Endothelial cell of umbilical vein (primary cell): ENCODE data around the gene WNT16. TPM values are rescaled to one million over a fixed set of nuclear protein-coding genes. Genes with fewer than 3 reads are reported as not detected.

Source experiments
- BruUV-seq: library from RNA; stranded (reverse); fragments of 400-500 nt; replicated peaks from 2 replicates; lab custom pipeline; 2021; lab: Mats Ljungman, UMichigan
- CTCF ChIA-PET: fragments of 300-600, 350-600 bp; sonication (Branson Sonifier 250); formaldehyde crosslinking; loops from one replicate; lab custom pipeline; 2021; ENCODE audit warnings: antibody characterized with exemption, inconsistent platforms; lab: Charles Lee
- POLR2A ChIA-PET: fragments of 300-600, 350-600 bp; sonication (Branson Sonifier 250); formaldehyde crosslinking; loops from one replicate; lab custom pipeline; 2021; ENCODE audit warnings: antibody characterized with exemption, inconsistent platforms; lab: Charles Lee
- DNase-seq: peaks from one replicate; pipeline ENCODE4 v3.0.0-alpha.2; 2011; ENCODE audit warnings: low read depth, low spot score
- FAIRE-seq: peaks from 2 replicates; lab custom pipeline; 2011; peaks lifted over from hg19 to GRCh38; lab: Jason Lieb, UNC
- H2AFZ ChIP-seq: 2 replicates; pipeline ENCODE4 v1.6.0; 2012; ENCODE audit warnings: low read depth, low read length, control low read depth, inconsistent platforms
- H3K27ac ChIP-seq: 2 replicates; pipeline ENCODE4 v1.5.1; 2011; ENCODE audit warnings: low read depth, mild to moderate bottlenecking, control low read depth, low read length, moderate library complexity; ENCODE audit not compliant: insufficient read depth
- H3K27me3 ChIP-seq, 2 experiments: 2 replicates each; pipeline versions ENCODE4 v1.6.0 to v1.6.1; 2011; ENCODE audit warnings: low read length in 2 of 2, mixed read lengths in 1 of 2; ENCODE audit not compliant: control insufficient read depth in 2 of 2, insufficient read depth in 2 of 2
- H3K36me3 ChIP-seq, 2 experiments: 2 replicates in 1 of 2; 3 replicates in 1 of 2; pipeline ENCODE4 v1.5.1; 2011; ENCODE audit warnings: low read length in 2 of 2, mild to moderate bottlenecking in 1 of 2, moderate library complexity in 1 of 2; ENCODE audit not compliant: control insufficient read depth in 2 of 2, insufficient read depth in 2 of 2; ENCODE audit errors: extremely low read depth in 1 of 2
- H3K4me1 ChIP-seq: 3 replicates; pipeline ENCODE4 v1.5.1; 2011; ENCODE audit warnings: mild to moderate bottlenecking, low read length; ENCODE audit not compliant: control insufficient read depth, insufficient read depth; ENCODE audit errors: extremely low read depth
- H3K4me2 ChIP-seq: 2 replicates; pipeline ENCODE4 v1.6.1; 2011; ENCODE audit warnings: low read length, control low read depth, mixed read lengths; ENCODE audit not compliant: insufficient read depth
- H3K4me3 ChIP-seq, 3 experiments: fragments of 200-600 bp in 1 of 3; sonication (generic), shearing (Covaris generic) in 1 of 3; replicated peaks in 1 of 3; 2 replicates each; pipeline ENCODE4 v1.5.1; 2011 to 2016; ENCODE audit warnings: control low read depth in 3 of 3, low read length in 3 of 3, mild to moderate bottlenecking in 2 of 3, inconsistent platforms in 1 of 3, low read depth in 1 of 3, moderate library complexity in 1 of 3; ENCODE audit not compliant: insufficient read depth in 1 of 3
- H3K79me2 ChIP-seq: 2 replicates; pipeline ENCODE4 v1.6.0; 2012; ENCODE audit warnings: low read length, inconsistent platforms; ENCODE audit not compliant: control insufficient read depth, insufficient read depth
- H3K9ac ChIP-seq: replicated peaks from 2 replicates; pipeline ENCODE3; 2011; ENCODE audit warnings: low read length, control low read depth; ENCODE audit not compliant: insufficient read depth; ENCODE audit errors: extremely low read depth
- H3K9me1 ChIP-seq: replicated peaks from 3 replicates; pipeline ENCODE4 v1.6.0; 2011; ENCODE audit warnings: mild to moderate bottlenecking, low read length; ENCODE audit not compliant: control insufficient read depth, insufficient read depth; ENCODE audit errors: extremely low read depth
- H3K9me3 ChIP-seq: replicated peaks from 2 replicates; pipeline ENCODE4 v1.5.1; 2012; ENCODE audit warnings: low read length, inconsistent platforms; ENCODE audit not compliant: control insufficient read depth, insufficient read depth
- H4K20me1 ChIP-seq: replicated peaks from 2 replicates; pipeline ENCODE3; 2011; ENCODE audit warnings: mild to moderate bottlenecking, low read length; ENCODE audit not compliant: control insufficient read depth, insufficient read depth; ENCODE audit errors: extremely low read depth
- CTCF ChIP-seq, 2 donors: IDR thresholded peaks; 1 replicate in 1 of 2; 2 replicates in 1 of 2; pipeline ENCODE4 v1.5.1; 2011; ENCODE audit warnings: low read length in 2 of 2, mild to moderate bottlenecking in 2 of 2, moderate library complexity in 2 of 2, control low read depth in 1 of 2, inconsistent platforms in 1 of 2, low read depth in 1 of 2; ENCODE audit not compliant: insufficient read depth in 1 of 2; ENCODE audit errors: extremely low read depth in 1 of 2
- EZH2 ChIP-seq: IDR thresholded peaks from 2 replicates; pipeline ENCODE4 v1.6.1; 2012; ENCODE audit warnings: borderline replicate concordance, low read depth, mild to moderate bottlenecking, moderate library complexity, low read length, inconsistent platforms; ENCODE audit not compliant: severe bottlenecking
- FOS ChIP-seq: IDR thresholded peaks from 2 replicates; pipeline ENCODE4 v1.6.1; 2011; ENCODE audit warnings: mild to moderate bottlenecking, low read length, moderate library complexity, borderline replicate concordance; ENCODE audit not compliant: insufficient read depth
- GATA2 ChIP-seq: IDR thresholded peaks from 2 replicates; pipeline ENCODE4 v1.7.0; 2011; ENCODE audit warnings: low read depth, mild to moderate bottlenecking, moderate library complexity, mixed read lengths, low read length; ENCODE audit not compliant: insufficient read length, insufficient read depth
- JUN ChIP-seq: IDR thresholded peaks from 2 replicates; pipeline ENCODE4 v1.6.1; 2011; ENCODE audit warnings: borderline replicate concordance, low read depth; ENCODE audit not compliant: insufficient read length, insufficient read depth
- MYC ChIP-seq: IDR thresholded peaks from one replicate; pipeline ENCODE4 v1.6.1; 2011; ENCODE audit warnings: mild to moderate bottlenecking, low read depth, low read length
- POLR2A ChIP-seq: IDR thresholded peaks from 2 replicates; pipeline ENCODE4 v1.6.1; 2012; ENCODE audit warnings: low read depth, mild to moderate bottlenecking, control low read depth, low read length
- POLR2AphosphoS5 ChIP-seq: IDR thresholded peaks from 2 replicates; pipeline ENCODE4 v1.6.1; 2012; ENCODE audit warnings: low read depth, mild to moderate bottlenecking, control low read depth, low read length, moderate library complexity; ENCODE audit not compliant: insufficient read depth
- dilution Hi-C: fragments of 300-500 bp; cut with MboI; formaldehyde crosslinking; loops from one replicate; pipeline ENCODE4 v1.15.0; 2019; ENCODE audit warnings: low sequenced_read_pairs; ENCODE audit not compliant: extremely low pct_ligation_motif_present
- intact Hi-C: fragments of 100-400 bp; cut with micrococcal nuclease; formaldehyde crosslinking; loops from one replicate; pipeline ENCODE4 v1.10.0; 2022
- polyA plus RNA-seq, 4 experiments: library from polyadenylated mRNA; depleted of rRNA in 3 of 4; stranded (reverse) in 3 of 4; unstranded in 1 of 4; fragments of >200 nt; gene quantifications; 2 replicates each; pipeline versions ENCODE4 v1.2.1 to v1.2.3, GENCODE V29; 2011 to 2012; ENCODE audit warnings: missing spikeins in 1 of 4
- total RNA-seq: library from RNA; stranded (reverse); gene quantifications from 2 replicates; pipeline ENCODE4 v1.2.3, GENCODE V29; 2021
- TF ChIP-seq, protein P1 (sequence below): IDR thresholded peaks from 2 replicates; pipeline ENCODE4 v1.6.1; 2011; ENCODE audit not compliant: insufficient read depth, insufficient read length

The WNT16 gene
- total and polyA plus RNA-seq, 2 donors (not counting 3 experiments of a cell fraction or from before 2014, with no cell fraction given): not detected

DNA sequence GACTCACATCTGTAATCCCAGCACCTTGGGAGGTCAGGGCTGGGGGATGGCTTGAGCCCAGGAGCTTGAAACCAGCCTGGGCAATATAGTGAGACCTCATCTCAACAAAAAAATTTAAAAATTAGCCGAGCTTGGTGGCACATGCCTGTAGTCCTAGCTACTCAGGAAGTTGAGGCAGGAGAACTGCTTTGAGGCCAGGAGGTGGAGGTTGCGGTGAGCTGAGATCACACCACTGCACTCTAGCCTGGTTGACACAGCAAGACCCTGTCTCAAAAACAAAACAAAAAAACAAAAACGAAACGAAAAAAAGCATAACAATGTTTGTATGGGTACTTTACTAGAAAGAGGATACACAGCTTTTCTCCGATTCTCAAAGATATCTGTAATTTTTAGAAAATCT is 31.8 kb downstream of the WNT16 start:
- Histone ChIP-seq H2AFZ (no peak overlapping the region), H4K20me1 (no peaks in the 10 kb centered on the region), H3K36me3 (peaks cover 7 to 13% of the 10 kb centered on the region in 2 experiments), H3K9ac (no peak overlapping the region), H3K27ac (no peak overlapping the region), H3K9me1 (no peaks in the 10 kb centered on the region), H3K4me3 (no peak overlapping the region), H3K4me1 (no peaks in the 10 kb centered on the region), H3K4me2 (no peak overlapping the region), H3K27me3 (no peaks in the 10 kb centered on the region), H3K9me3 (no peaks in the 10 kb centered on the region), H3K79me2 (peaks cover 9% of the 10 kb centered on the region)
- dilution Hi-C loops (no loop called here), intact Hi-C loops (no loop called here)
- CTCF ChIA-PET: interaction anchor here (1.0 to 6.0 kb wide), 6 partner anchors 9 to 634 kb away, joined by 3 to 30 read pairs (median 7); no protein-coding TSS in a partner anchor
- POLR2A ChIA-PET: no interaction called here
- DNase-seq (no peak), FAIRE-seq (no peak)
- TF ChIP-seq POLR2A (no peak), EZH2 (no peak), JUN (no peak), CTCF (IDR thresholded peaks at IDR 0.05; ENCODE audit: extremely low read depth in 1 of 2, insufficient read depth in 1 of 2, low read depth in 1 of 2, low read length in 2 of 2) (no peak), MYC (no peak), POLR2AphosphoS5 (no peak), GATA2 (no peak), FOS (no peak)
- TF ChIP-seq, protein P1, sequence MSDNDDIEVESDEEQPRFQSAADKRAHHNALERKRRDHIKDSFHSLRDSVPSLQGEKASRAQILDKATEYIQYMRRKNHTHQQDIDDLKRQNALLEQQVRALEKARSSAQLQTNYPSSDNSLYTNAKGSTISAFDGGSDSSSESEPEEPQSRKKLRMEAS: no peak
- BruUV-seq: no TSS peak
